Measurements from ENCODE around the gene SLC10A7. TPM values are rescaled to one million over a fixed set of nuclear protein-coding genes. Genes with fewer than 3 reads are reported as not detected.

SLC10A7 gene
- total and polyA plus RNA-seq, 10 of the 15 experiments (the other 5 are each of a cell fraction or from before 2014, with no cell fraction given) = 4.6 to 23.7 (median 15.6) TPM

GRCh38 chr4:146343776-146344175 is 178.0 kb downstream of the SLC10A7 start:
- no peaks in the 10 kb centered on the region for H3K36me3 ChIP-seq (ENCODE audit: control insufficient read depth in 2 of 2, insufficient read depth in 2 of 2, low read length in 1 of 2)
- SMC1A ChIA-PET (ENCODE audit: uncharacterized antibody, unreplicated experiment) = interaction anchor here (0.9 to 3.9 kb wide), 13 partner anchors 10 to 572 kb away, joined by 3 to 43 read pairs (median 4); no protein-coding TSS in a partner anchor
- H3K79me2 ChIP-seq (ENCODE audit: control insufficient read depth, insufficient read depth, low read length) = no peaks in the 10 kb centered on the region
- H3K4me1 ChIP-seq (ENCODE audit: control insufficient read depth, insufficient read depth, low read length) = peaks cover 13% of the 10 kb centered on the region
- H3K9ac ChIP-seq (ENCODE audit: control insufficient read depth, insufficient read depth, low read length) = no peak overlapping the region
- no peak for ATAC-seq
- no TSS peak for BruUV-seq (replicated peaks)
- H3K27me3 ChIP-seq (replicated peaks in 1 of 2; ENCODE audit: control insufficient read depth in 2 of 2, insufficient read depth in 2 of 2, low read length in 1 of 2) = no peaks in the 10 kb centered on the region
- CTCF ChIA-PET = interaction anchor here (0.6 to 15.2 kb wide), 25 partner anchors 12 to 1246 kb away, joined by 3 to 173 read pairs (median 5); partner anchors contain the start of gene SLC10A7
- in situ Hi-C loops (cut with MboI) (no loop called here), intact Hi-C loops (cut with micrococcal nuclease; ENCODE audit: unreplicated experiment) (loop anchor here (1.0 to 10.0 kb wide), 8 partner anchors 177 to 751 kb away; partner anchors contain the start of gene SLC10A7)
- no peak overlapping the region for H3K27ac ChIP-seq (ENCODE audit: control insufficient read depth, insufficient read depth)
- H4K20me1 ChIP-seq (ENCODE audit: control insufficient read depth, insufficient read depth) = no peaks in the 10 kb centered on the region; the same call in 1 of the 2 replicates
- no peak overlapping the region for H3K4me3 ChIP-seq
- POLR2A ChIA-PET = no interaction called here
- no peak for DNase-seq (ENCODE audit: low read depth, low spot score)
- no peak for FAIRE-seq
- H2AFZ ChIP-seq (ENCODE audit: control insufficient read depth, low read depth, low read length) = no peak overlapping the region
- no peak overlapping the region for H3K4me2 ChIP-seq (ENCODE audit: control insufficient read depth, insufficient read depth)
- WGBS (ENCODE audit: insufficient coverage, insufficient replicate concordance, low lambda C conversion rate, missing lambda C conversion rate) = 96% methylated on average over 3 of the region's 3 CpGs
- H3K9me3 ChIP-seq (replicated peaks; ENCODE audit: control insufficient read depth, insufficient read depth, low read length) = no peaks in the 10 kb centered on the region
- no peak for TF ChIP-seq BCL11A (IDR thresholded peaks at IDR 0.05; ENCODE audit: low read depth, low read length)
- no peak for TF ChIP-seq IKZF2 (IDR thresholded peaks at IDR 0.05)
- TF ChIP-seq SREBF1 (IDR thresholded peaks at IDR 0.05; ENCODE audit: low read length) = no peak
- no peak for TF ChIP-seq ATF7 (IDR thresholded peaks at IDR 0.05; ENCODE audit: low read depth)
- TF ChIP-seq POLR2AphosphoS5 (IDR thresholded peaks at IDR 0.05; ENCODE audit: low read length) = no peak
- no peak for TF ChIP-seq CBX3 (IDR thresholded peaks at IDR 0.05; ENCODE audit: borderline replicate concordance, low read depth)
- no peak for TF ChIP-seq MLLT1 (IDR thresholded peaks at IDR 0.05)
- no peak for TF ChIP-seq ZNF217 (IDR thresholded peaks at IDR 0.05)
- TF ChIP-seq JUNB (IDR thresholded peaks at IDR 0.05) = no peak
- no peak for TF ChIP-seq PAX5 (IDR thresholded peaks at IDR 0.05; ENCODE audit: borderline replicate concordance, low read depth, low read length)
- no peak for TF ChIP-seq TAF1 (IDR thresholded peaks at IDR 0.05; ENCODE audit: borderline replicate concordance, low read depth, low read length)
- no peak for TF ChIP-seq REST (IDR thresholded peaks at IDR 0.05; ENCODE audit: low read depth, low read length)
- TF ChIP-seq STAT3 (IDR thresholded peaks at IDR 0.05; ENCODE audit: low read depth, low read length) = no peak
- TF ChIP-seq USF2 (IDR thresholded peaks at IDR 0.05; ENCODE audit: borderline replicate concordance, low read depth, low read length) = no peak
- RAD21 ChIA-PET (ENCODE audit: unreplicated experiment) = interaction anchor here (1.0 to 4.4 kb wide), 13 partner anchors 10 to 753 kb away, joined by 3 to 28 read pairs (median 5); partner anchors contain the start of gene SLC10A7
